HEK293 (cell line): Measurements from ENCODE around the gene EXOC1.

Experiments used
- CTCF ChIP-seq: fragments of 450-650 bp; formaldehyde crosslinking; IDR thresholded peaks from 2 replicates; pipeline ENCODE4 v1.5.1; 2016; ENCODE audit warnings: missing biosample characterization, missing genetic modification characterization
- GLIS2 ChIP-seq: fragments of 450-650 bp; formaldehyde crosslinking; IDR thresholded peaks from 2 replicates; pipeline ENCODE4 v1.5.1; 2016; ENCODE audit warnings: missing biosample characterization, missing genetic modification characterization
- HOXA7 ChIP-seq: sonication (generic); formaldehyde crosslinking; IDR thresholded peaks from 2 replicates; pipeline ENCODE4 v1.8.1; 2022; ENCODE audit warnings: missing genetic modification reagents, borderline replicate concordance
- PBX3 ChIP-seq: sonication (generic); formaldehyde crosslinking; IDR thresholded peaks from 2 replicates; pipeline ENCODE4 v1.8.1; 2022; ENCODE audit warnings: mild to moderate bottlenecking, moderate library complexity, missing genetic modification reagents
- ZNF555 ChIP-seq: fragments of 450-650 bp; formaldehyde crosslinking; conservative IDR thresholded peaks from 2 replicates; pipeline ENCODE4 v1.5.1; 2017; ENCODE audit warnings: missing biosample characterization, mild to moderate bottlenecking, missing genetic modification characterization, inconsistent platforms
- TF ChIP-seq, protein P1 (sequence below): fragments of 450-650 bp; formaldehyde crosslinking; IDR thresholded peaks from 2 replicates; pipeline ENCODE4; 2016; ENCODE audit warnings: missing biosample characterization, missing genetic modification characterization

GRCh38 chr4:55808632-55809031, 44.8 kb upstream of the EXOC1 start:
- TF ChIP-seq CTCF (tag by site-specific recombination) (no peak), ZNF555 (tag by site-specific recombination) (no peak), GLIS2 (tag by site-specific recombination) (no peak), PBX3 (no peak), HOXA7 (CRISPR knock-in tag) (no peak)
- TF ChIP-seq, protein P1, sequence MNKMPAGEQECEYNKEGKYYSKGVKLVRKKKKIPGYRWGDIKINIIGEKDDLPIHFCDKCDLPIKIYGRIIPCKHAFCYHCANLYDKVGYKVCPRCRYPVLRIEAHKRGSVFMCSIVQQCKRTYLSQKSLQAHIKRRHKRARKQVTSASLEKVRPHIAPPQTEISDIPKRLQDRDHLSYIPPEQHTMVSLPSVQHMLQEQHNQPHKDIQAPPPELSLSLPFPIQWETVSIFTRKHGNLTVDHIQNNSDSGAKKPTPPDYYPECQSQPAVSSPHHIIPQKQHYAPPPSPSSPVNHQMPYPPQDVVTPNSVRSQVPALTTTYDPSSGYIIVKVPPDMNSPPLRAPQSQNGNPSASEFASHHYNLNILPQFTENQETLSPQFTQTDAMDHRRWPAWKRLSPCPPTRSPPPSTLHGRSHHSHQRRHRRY = no peak
